MM.1S (cell line): Measurements from ENCODE around the gene TMSB10.
A peak's percentile ranks its signal among the peaks of the same experiment; 100 is the strongest.

Experiments used
- DNase-seq: peaks from one replicate; pipeline ENCODE4 v3.0.0-alpha.2; 2015
- H2AFZ ChIP-seq: fragments of 300-600 bp; sonication (generic); 2 replicates; pipeline ENCODE4 v1.6.0; 2016; ENCODE audit warnings: antibody characterized with exemption, low read length
- H3F3A ChIP-seq: fragments of 300-600 bp; sonication (generic); 2 replicates; pipeline ENCODE4 v1.6.1; 2016; ENCODE audit warnings: mild to moderate bottlenecking, antibody characterized with exemption, low read length, moderate library complexity, mixed read lengths; ENCODE audit not compliant: insufficient read depth
- H3K27ac ChIP-seq: fragments of 300-600 bp; sonication (generic); 2 replicates; pipeline ENCODE4 v1.5.1; 2016; ENCODE audit warnings: mild to moderate bottlenecking, low read length
- H3K27me3 ChIP-seq: fragments of 300-600 bp; sonication (generic); replicated peaks from 2 replicates; pipeline ENCODE4 v1.6.0; 2016; ENCODE audit warnings: low read length; ENCODE audit not compliant: insufficient read depth
- H3K36me3 ChIP-seq: fragments of 300-600 bp; sonication (generic); replicated peaks from 2 replicates; pipeline ENCODE4 v1.6.1; 2016; ENCODE audit warnings: mild to moderate bottlenecking, low read length, mixed read lengths; ENCODE audit not compliant: insufficient read depth
- H3K4me1 ChIP-seq: fragments of 300-600 bp; sonication (generic); 2 replicates; pipeline ENCODE4 v1.6.1; 2016; ENCODE audit warnings: low read length, mixed read lengths
- H3K4me2 ChIP-seq: fragments of 300-600 bp; sonication (generic); 2 replicates; pipeline ENCODE4 v1.6.0; 2016; ENCODE audit warnings: low read depth, low read length
- H3K4me3 ChIP-seq: fragments of 300-600 bp; sonication (generic); 2 replicates; pipeline ENCODE4 v1.5.1; 2016; ENCODE audit warnings: low read length, mixed read lengths
- H3K79me2 ChIP-seq: fragments of 300-600 bp; sonication (generic); 2 replicates; pipeline ENCODE4 v1.6.1; 2016; ENCODE audit warnings: mixed run types, low read length, mixed read lengths
- H3K9ac ChIP-seq: fragments of 300-600 bp; sonication (generic); 2 replicates; pipeline ENCODE4 v1.6.1; 2016; ENCODE audit warnings: low read length, mixed read lengths
- H3K9me2 ChIP-seq: fragments of 300-600 bp; sonication (generic); replicated peaks from 2 replicates; pipeline ENCODE4 v1.6.1; 2016; ENCODE audit warnings: mild to moderate bottlenecking, low read length, mixed read lengths; ENCODE audit not compliant: insufficient read depth
- H3K9me3 ChIP-seq: fragments of 300-600 bp; sonication (generic); replicated peaks from 2 replicates; pipeline ENCODE4 v1.6.1; 2016; ENCODE audit warnings: mild to moderate bottlenecking, low read length, mixed read lengths; ENCODE audit not compliant: insufficient read depth
- H4K20me1 ChIP-seq: fragments of 300-600 bp; sonication (generic); 2 replicates; pipeline ENCODE4 v1.6.1; 2016; ENCODE audit warnings: mild to moderate bottlenecking, low read length, moderate library complexity, mixed read lengths; ENCODE audit not compliant: insufficient read depth
- EZH2 ChIP-seq: fragments of 300-600 bp; sonication (generic); optimal IDR thresholded peaks from 2 replicates; pipeline ENCODE3; 2017; ENCODE audit warnings: low read depth, mild to moderate bottlenecking, antibody characterized with exemption, low read length, mixed read lengths
- EZH2phosphoT487 ChIP-seq: fragments of 300-600 bp; sonication (generic); IDR thresholded peaks from 2 replicates; pipeline ENCODE4 v1.6.1; 2018; ENCODE audit warnings: antibody characterized with exemption, low read length
- TF ChIP-seq, protein P1 (sequence below): fragments of 300-600 bp; sonication (generic); IDR thresholded peaks from 2 replicates; pipeline ENCODE4 v1.5.1; 2016; ENCODE audit warnings: antibody characterized with exemption, low read length, mixed read lengths

TMSB10 gene

DNA sequence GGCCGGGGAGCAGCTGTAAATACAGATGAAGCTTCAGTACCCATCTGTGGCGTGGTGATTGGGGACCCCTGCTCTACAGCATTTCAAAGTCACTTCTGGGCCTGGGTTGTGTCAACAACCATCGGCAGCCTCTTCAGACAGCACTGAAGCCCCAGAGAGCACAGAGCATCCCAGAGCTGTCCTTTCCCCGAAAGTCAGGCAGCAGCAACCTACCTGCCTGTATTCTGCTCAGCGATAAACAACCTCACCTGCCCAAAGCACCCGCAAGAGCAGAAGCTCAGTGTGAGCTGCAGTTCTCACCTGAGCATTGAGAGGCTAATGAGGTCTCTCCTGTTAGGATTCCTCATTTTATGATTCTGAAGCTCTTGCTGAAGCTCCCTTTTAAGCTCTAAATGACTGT lies 43.9 kb upstream of the TMSB10 start:
- Histone ChIP-seq H3K4me1 (peaks cover 5% of the 10 kb centered on the region), H3K9me2 (no peaks in the 10 kb centered on the region), H2AFZ (no peak overlapping the region), H3K79me2 (no peaks in the 10 kb centered on the region), H3K27ac (no peak overlapping the region), H3K9ac (no peak overlapping the region), H3K27me3 (no peaks in the 10 kb centered on the region), H3K4me2 (no peak overlapping the region), H4K20me1 (no peaks in the 10 kb centered on the region), H3K9me3 (no peaks in the 10 kb centered on the region), H3K4me3 (no peak overlapping the region), H3F3A (no peaks in the 10 kb centered on the region), H3K36me3 (no peaks in the 10 kb centered on the region)
- DNase-seq, result no peak
- TF ChIP-seq, protein P1, sequence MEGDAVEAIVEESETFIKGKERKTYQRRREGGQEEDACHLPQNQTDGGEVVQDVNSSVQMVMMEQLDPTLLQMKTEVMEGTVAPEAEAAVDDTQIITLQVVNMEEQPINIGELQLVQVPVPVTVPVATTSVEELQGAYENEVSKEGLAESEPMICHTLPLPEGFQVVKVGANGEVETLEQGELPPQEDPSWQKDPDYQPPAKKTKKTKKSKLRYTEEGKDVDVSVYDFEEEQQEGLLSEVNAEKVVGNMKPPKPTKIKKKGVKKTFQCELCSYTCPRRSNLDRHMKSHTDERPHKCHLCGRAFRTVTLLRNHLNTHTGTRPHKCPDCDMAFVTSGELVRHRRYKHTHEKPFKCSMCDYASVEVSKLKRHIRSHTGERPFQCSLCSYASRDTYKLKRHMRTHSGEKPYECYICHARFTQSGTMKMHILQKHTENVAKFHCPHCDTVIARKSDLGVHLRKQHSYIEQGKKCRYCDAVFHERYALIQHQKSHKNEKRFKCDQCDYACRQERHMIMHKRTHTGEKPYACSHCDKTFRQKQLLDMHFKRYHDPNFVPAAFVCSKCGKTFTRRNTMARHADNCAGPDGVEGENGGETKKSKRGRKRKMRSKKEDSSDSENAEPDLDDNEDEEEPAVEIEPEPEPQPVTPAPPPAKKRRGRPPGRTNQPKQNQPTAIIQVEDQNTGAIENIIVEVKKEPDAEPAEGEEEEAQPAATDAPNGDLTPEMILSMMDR, result no peak
- no peak for TF ChIP-seq EZH2phosphoT487
- no peak for TF ChIP-seq EZH2

DNA sequence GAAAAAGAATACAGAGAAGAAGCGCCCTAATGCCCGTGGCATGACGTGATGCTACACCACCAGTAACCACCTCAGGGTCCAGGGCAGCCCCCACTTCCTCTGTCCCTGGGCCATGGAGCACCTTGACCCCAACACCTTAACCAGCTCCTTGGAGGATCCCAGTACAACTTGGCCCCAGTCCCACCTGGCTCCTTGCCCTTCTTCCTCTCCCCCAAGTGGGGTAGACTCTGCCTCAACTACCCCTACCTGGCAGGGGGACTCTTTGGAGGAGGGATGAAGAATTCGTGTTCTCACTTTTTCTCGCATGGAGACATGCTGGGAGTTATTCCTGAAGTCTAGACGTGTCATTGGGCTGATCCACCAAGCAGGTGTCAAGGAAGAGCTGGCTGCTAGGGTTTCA lies 43.5 kb upstream of the TMSB10 start:
- Histone ChIP-seq H3K36me3 (no peaks in the 10 kb centered on the region), H3K4me1 (peaks cover 5% of the 10 kb centered on the region), H2AFZ (no peak overlapping the region), H3F3A (no peaks in the 10 kb centered on the region), H3K79me2 (no peaks in the 10 kb centered on the region), H3K27me3 (no peaks in the 10 kb centered on the region), H4K20me1 (no peaks in the 10 kb centered on the region), H3K4me3 (no peak overlapping the region), H3K4me2 (no peak overlapping the region), H3K9me2 (no peaks in the 10 kb centered on the region), H3K9ac (no peak overlapping the region), H3K9me3 (no peaks in the 10 kb centered on the region), H3K27ac (no peak overlapping the region)
- DNase-seq, result no peak
- TF ChIP-seq EZH2, result no peak
- TF ChIP-seq, protein P1, result no peak
- no peak for TF ChIP-seq EZH2phosphoT487

DNA sequence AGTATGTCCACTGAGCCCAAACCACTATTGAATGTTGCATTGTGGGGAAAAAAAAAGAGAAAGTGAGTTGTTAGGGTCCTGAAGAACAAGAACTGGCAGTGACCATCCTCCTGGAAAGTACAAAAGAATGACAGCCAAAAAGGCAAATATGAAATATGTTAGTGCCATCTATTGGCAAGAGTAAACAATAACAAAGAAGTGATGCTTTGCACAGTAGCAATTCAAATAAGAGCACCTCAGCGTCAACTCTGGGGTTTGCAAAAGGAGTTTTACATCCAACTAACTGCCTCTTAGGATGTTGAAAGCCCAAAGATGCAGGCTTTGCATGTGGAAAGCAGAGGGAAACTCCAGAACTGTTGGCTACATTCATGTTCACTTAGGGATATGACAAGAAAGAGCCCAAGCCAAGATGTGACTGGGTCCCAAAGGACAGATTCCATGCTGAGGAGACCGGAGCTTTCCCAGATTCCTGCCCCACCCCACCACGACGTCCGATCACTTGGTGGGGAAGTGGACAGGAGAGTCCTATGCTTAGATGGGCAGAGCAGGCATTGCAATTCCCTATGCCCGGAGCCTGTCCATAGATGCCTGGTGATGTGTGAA lies 40.2 kb upstream of the TMSB10 start:
- Histone ChIP-seq H3K4me3 (no peak overlapping the region), H3K9me3 (no peaks in the 10 kb centered on the region), H4K20me1 (no peaks in the 10 kb centered on the region), H3K4me1 (peaks cover 5% of the 10 kb centered on the region; the same call in 1 of the 2 replicates), H3K79me2 (no peaks in the 10 kb centered on the region), H3K9me2 (no peaks in the 10 kb centered on the region), H3F3A (no peaks in the 10 kb centered on the region), H2AFZ (no peak overlapping the region), H3K4me2 (no peak overlapping the region), H3K9ac (no peak overlapping the region), H3K27ac (no peak overlapping the region), H3K36me3 (no peaks in the 10 kb centered on the region), H3K27me3 (no peaks in the 10 kb centered on the region)
- no peak for TF ChIP-seq EZH2phosphoT487
- TF ChIP-seq EZH2, result no peak
- TF ChIP-seq, protein P1, result peak; percentile 65
- peak; percentile 77 for DNase-seq
